ENCODE measurements around the gene TMEM11. TPM values are rescaled to one million over a fixed set of nuclear protein-coding genes. Genes with fewer than 3 reads are reported as not detected.

The TMEM11 gene
- total and polyA plus RNA-seq, 2 of the 8 experiments (the other 6 are each of a cell fraction or from before 2014, with no cell fraction given), result 33.3 to 90.4 TPM

GRCh38 chr17:21228845-21229244 lies 14.9 kb upstream of the TMEM11 start:
- 85% methylated on average over 2 of the region's 2 CpGs; no CpG with 5 or more reads in 1 of the 2 experiments for WGBS, 2 experiments (ENCODE audit: extremely low coverage in 1 of 2, insufficient coverage in 1 of 2, insufficient read length in 1 of 2, insufficient replicate concordance in 2 of 2, low coverage in 1 of 2, low lambda C conversion rate in 2 of 2, missing lambda C conversion rate in 1 of 2)
- H3K23me2 ChIP-seq (ENCODE audit: low read depth, low read length), result no peaks in the 10 kb centered on the region
- H3K9ac ChIP-seq (replicated peaks in 1 of 4; ENCODE audit: extremely low read depth in 1 of 4, low read depth in 3 of 4, low read length in 3 of 4), result no peak overlapping the region
- 0 out of 4 replicates have a peak, but pooled peaks cover 0 to 2% of the 10 kb centered on the region in 2 experiments for H3K9me3 ChIP-seq (ENCODE audit: insufficient read depth in 2 of 2, low read depth in 1 of 2, low read length in 1 of 2)
- H4K8ac ChIP-seq (ENCODE audit: extremely low read depth, insufficient read depth, low read length), result no peak overlapping the region
- no peak overlapping the region for H3K56ac ChIP-seq (replicated peaks; ENCODE audit: insufficient read length, low read depth, low read length)
- H4K5ac ChIP-seq (ENCODE audit: insufficient read length, low read depth, low read length), result no peak overlapping the region
- no peaks in the 10 kb centered on the region for H3K79me2 ChIP-seq (ENCODE audit: control insufficient read depth in 1 of 2, insufficient read depth in 2 of 2, low read length in 2 of 2)
- H2BK20ac ChIP-seq (ENCODE audit: low read length), result no peak overlapping the region
- H3K4me3 ChIP-seq (ENCODE audit: extremely low read depth in 1 of 4, insufficient read depth in 2 of 4, low read depth in 3 of 4, low read length in 4 of 4), result no peak overlapping the region
- FAIRE-seq (no peak), DNase-seq (ENCODE audit: low read depth in 1 of 2, low spot score in 2 of 2) (no peak)
- no peaks in the 10 kb centered on the region for H3K36me3 ChIP-seq (ENCODE audit: control insufficient read depth in 2 of 4, insufficient read depth in 4 of 4, low read length in 3 of 4)
- no peak overlapping the region for H2BK120ac ChIP-seq (replicated peaks; ENCODE audit: low read depth, low read length)
- H3K23ac ChIP-seq (ENCODE audit: insufficient read length), result no peak overlapping the region
- H3K4ac ChIP-seq (replicated peaks; ENCODE audit: insufficient read length, low read depth, low read length), result no peak overlapping the region
- H3K4me2 ChIP-seq (ENCODE audit: insufficient read depth in 1 of 2, low read depth in 2 of 2, low read length in 2 of 2), result no peak overlapping the region
- H3K27me3 ChIP-seq (replicated peaks in 1 of 4; ENCODE audit: control insufficient read depth in 3 of 4, extremely low read depth in 1 of 4, insufficient read depth in 3 of 4, low read length in 3 of 4), result no peaks in the 10 kb centered on the region
- H2BK5ac ChIP-seq (ENCODE audit: low read depth, low read length), result no peak overlapping the region
- no peak overlapping the region for H4K91ac ChIP-seq (replicated peaks; ENCODE audit: insufficient read length, low read length)
- H3K14ac ChIP-seq (ENCODE audit: insufficient read length), result no peak overlapping the region
- CTCF ChIA-PET (ENCODE audit: partially characterized antibody), result interaction anchor here (0.6 to 1.1 kb wide), 2 partner anchors 10 to 77 kb away, joined by 3 read pairs; no protein-coding TSS in a partner anchor
- no peak overlapping the region for H2BK12ac ChIP-seq (ENCODE audit: low read depth, low read length)
- H2BK15ac ChIP-seq (ENCODE audit: low read length), result no peak overlapping the region
- H3K4me1 ChIP-seq (replicated peaks in 1 of 4; ENCODE audit: control insufficient read depth in 3 of 4, insufficient read depth in 4 of 4, low read length in 3 of 4), result no peaks in the 10 kb centered on the region
- H3K27ac ChIP-seq (ENCODE audit: low read depth, low read length), result no peak overlapping the region
- H2AFZ ChIP-seq (ENCODE audit: low read length), result no peak overlapping the region
- no peaks in the 10 kb centered on the region for H3K79me1 ChIP-seq (ENCODE audit: low read depth, low read length)
- H3K18ac ChIP-seq (ENCODE audit: extremely low read depth, low read length), result no peak overlapping the region
- no peaks in the 10 kb centered on the region for H4K20me1 ChIP-seq (replicated peaks in 1 of 2; ENCODE audit: control insufficient read depth in 1 of 2, insufficient read depth in 2 of 2, low read length in 2 of 2)
- no peak overlapping the region for H2AK5ac ChIP-seq (ENCODE audit: low read depth, low read length)
- TF ChIP-seq POLR2AphosphoS5 (IDR thresholded peaks at IDR 0.05; ENCODE audit: low read depth, low read length), result no peak
- TF ChIP-seq TCF12 (IDR thresholded peaks at IDR 0.05; ENCODE audit: low read depth, low read length), result no peak
- TF ChIP-seq CHD2 (IDR thresholded peaks at IDR 0.05; ENCODE audit: low read length), result no peak
- TF ChIP-seq FOSL1 (IDR thresholded peaks at IDR 0.05; ENCODE audit: insufficient read depth, low read depth, low read length), result no peak
- no peak for TF ChIP-seq CREB1 (IDR thresholded peaks at IDR 0.05)
- no peak for TF ChIP-seq KDM1A (IDR thresholded peaks at IDR 0.05; ENCODE audit: borderline replicate concordance, low read length)
- TF ChIP-seq TEAD4 (IDR thresholded peaks at IDR 0.05; ENCODE audit: low read depth, low read length), result no peak
- TF ChIP-seq KDM4A (IDR thresholded peaks at IDR 0.05; ENCODE audit: low read depth, low read length, severe bottlenecking), result no peak
- POLR2A ChIA-PET (ENCODE audit: partially characterized antibody), result interaction anchor here (1.1 to 2.7 kb wide), 3 partner anchors 11 to 29 kb away, joined by 3 to 9 read pairs (median 6); partner anchors contain the start of gene TMEM11

Measured in H1 (cell line).